HG02571 (cell line): Measurements from ENCODE around the gene RER1.
"Not testable (repeated sequence)": the region's sequence is repeated elsewhere in the genome, so short reads cannot be mapped to it uniquely, and the experiment has no call there.

Experiments
- ATAC-seq: cut with Tn5 transposase; IDR thresholded peaks from one replicate; pipeline ENCODE4 v1.9.1; 2021; ENCODE audit warnings: mild to moderate bottlenecking, moderate library complexity; ENCODE audit not compliant: unreplicated experiment

RER1 gene

GRCh38 chr1:2422523-2422922, 30.9 kb downstream of the RER1 start:
- ATAC-seq = no peak

- no peak for ATAC-seq
Observed at GRCh38 chr1:2425892-2426291, 34.3 kb downstream of the RER1 start.

GRCh38 chr1:2426540-2426939, 34.9 kb downstream of the RER1 start:
- ATAC-seq = no peak

GRCh38 chr1:2427051-2427450, 35.4 kb downstream of the RER1 start:
- no peak for ATAC-seq

GRCh38 chr1:2427976-2428375, 36.3 kb downstream of the RER1 start:
- no peak for ATAC-seq

GRCh38 chr1:2428490-2428889, 36.8 kb downstream of the RER1 start:
- ATAC-seq = no peak

GRCh38 chr1:2429780-2430591, 38.3 kb downstream of the RER1 start:
- no peak for ATAC-seq

- ATAC-seq = no peak
Observed at GRCh38 chr1:2430592-2430973, 38.9 kb downstream of the RER1 start.

- no peak for ATAC-seq
Observed at GRCh38 chr1:2431103-2431502, 39.5 kb downstream of the RER1 start.

- no peak for ATAC-seq
Observed at GRCh38 chr1:2431518-2431917, 39.9 kb downstream of the RER1 start.

- no peak for ATAC-seq
Observed at GRCh38 chr1:2432441-2432844, 40.8 kb downstream of the RER1 start.

- ATAC-seq = no peak
Observed at GRCh38 chr1:2433196-2433595, 41.6 kb downstream of the RER1 start.

GRCh38 chr1:2433936-2434655, 42.5 kb downstream of the RER1 start:
- no peak for ATAC-seq

- no peak for ATAC-seq
Observed at GRCh38 chr1:2435091-2435490, 43.5 kb downstream of the RER1 start.

- no peak for ATAC-seq
Observed at GRCh38 chr1:2435746-2436355, 44.2 kb downstream of the RER1 start.

- ATAC-seq = no peak
Observed at GRCh38 chr1:2436876-2437275, 45.2 kb downstream of the RER1 start.

GRCh38 chr1:2437617-2438016, 46.0 kb downstream of the RER1 start:
- ATAC-seq = no peak

GRCh38 chr1:2438038-2438437, 46.4 kb downstream of the RER1 start:
- no peak for ATAC-seq

- no peak for ATAC-seq
Observed at GRCh38 chr1:2438641-2439040, 47.0 kb downstream of the RER1 start.

- ATAC-seq = no peak
Observed at GRCh38 chr1:2439369-2439768, 47.7 kb downstream of the RER1 start.

- ATAC-seq = not testable (repeated sequence)
Observed at GRCh38 chr1:2440346-2440745, 48.7 kb downstream of the RER1 start.

- no peak for ATAC-seq
Observed at GRCh38 chr1:2441746-2442145, 50.1 kb downstream of the RER1 start.
